PC-3 (cell line): ENCODE measurements around the gene PGAP2.

Experiments
- CTCF ChIP-seq: fragments of 300-600 bp; sonication (generic); conservative IDR thresholded peaks from 2 replicates; pipeline ENCODE4 v1.5.1; 2017; ENCODE audit warnings: antibody characterized with exemption, low read depth, mild to moderate bottlenecking, low read length
- EZH2 ChIP-seq: fragments of 300-600 bp; sonication (generic); IDR thresholded peaks from one replicate; pipeline ENCODE4 v1.6.1; 2017; ENCODE audit warnings: antibody characterized with exemption, mild to moderate bottlenecking, low read length; ENCODE audit not compliant: unreplicated experiment
- EZH2phosphoT487 ChIP-seq: fragments of 300-600 bp; sonication (generic); IDR thresholded peaks from 2 replicates; pipeline ENCODE4 v1.6.1; 2018; ENCODE audit warnings: mild to moderate bottlenecking, antibody characterized with exemption, low read length, borderline replicate concordance

- TF ChIP-seq CTCF, result no peak
- TF ChIP-seq EZH2, result no peak
- TF ChIP-seq EZH2phosphoT487, result no peak
Measured at GRCh38 chr11:3781423-3781822, 26.9 kb upstream of the PGAP2 start.
